HG02884 (cell line): ENCODE data around the gene UTP14C.
"Not testable (repeated sequence)": the region's sequence is repeated elsewhere in the genome, so short reads cannot be mapped to it uniquely, and the experiment has no call there.

Experiments used
- ATAC-seq: cut with Tn5 transposase; IDR thresholded peaks from one replicate; pipeline ENCODE4 v1.9.1; 2021; ENCODE audit warnings: mild to moderate bottlenecking, moderate library complexity; ENCODE audit not compliant: unreplicated experiment

UTP14C gene

GRCh38 chr13:52034616-52035226 lies 10.2 kb downstream of the UTP14C start:
- no peak for ATAC-seq

DNA sequence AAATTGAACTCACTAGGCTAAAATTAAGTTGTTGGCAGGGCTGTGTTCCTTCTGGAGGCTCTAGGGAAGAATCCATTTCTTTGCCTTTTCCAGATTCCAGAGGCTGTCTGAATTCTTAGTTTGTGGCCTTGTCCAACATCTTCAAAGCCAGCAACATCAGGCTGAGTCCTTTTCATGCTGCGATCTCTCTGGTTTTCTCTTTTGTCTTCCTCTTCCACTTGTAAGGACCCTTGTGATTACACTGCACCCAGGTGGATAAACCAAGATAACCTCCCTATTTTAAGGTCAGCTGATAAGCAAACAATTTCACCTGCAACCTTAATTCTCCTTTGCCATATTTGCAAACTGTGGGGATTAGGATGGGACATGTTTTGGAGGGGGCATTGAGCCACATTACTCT lies 11.5 kb downstream of the UTP14C start:
- no peak for ATAC-seq

- no peak for ATAC-seq
These were observed 19.2 kb downstream of the UTP14C start for GRCh38 chr13:52043675-52044074.

DNA sequence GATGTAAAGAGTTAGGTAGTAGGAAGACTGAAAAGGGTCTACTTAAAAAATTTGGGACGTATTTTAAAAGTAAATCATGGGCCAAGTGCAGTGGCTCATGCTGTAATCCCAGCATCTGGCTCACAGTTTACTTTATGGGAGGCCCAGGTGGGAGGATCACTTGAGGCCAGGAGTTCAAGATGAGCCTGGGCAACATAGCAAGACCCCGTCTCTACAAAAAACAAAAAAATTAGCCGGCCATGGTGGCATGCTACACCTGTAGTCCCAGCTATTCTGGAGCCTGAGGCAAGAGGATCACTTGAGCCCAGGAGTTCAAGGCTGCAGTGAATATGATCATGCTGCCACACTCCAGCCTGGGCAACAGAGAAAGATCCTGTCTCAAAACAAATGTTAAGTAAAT lies 23.0 kb downstream of the UTP14C start:
- no peak for ATAC-seq

GRCh38 chr13:52048516-52048915 lies 24.0 kb downstream of the UTP14C start:
- no peak for ATAC-seq

- ATAC-seq: no peak
These were observed 26.9 kb downstream of the UTP14C start for GRCh38 chr13:52051400-52051799.

- no peak for ATAC-seq
These were observed 29.0 kb downstream of the UTP14C start for GRCh38 chr13:52053460-52053859.

- ATAC-seq: not testable (repeated sequence)
These were observed 36.6 kb downstream of the UTP14C start for GRCh38 chr13:52061064-52061463.

DNA sequence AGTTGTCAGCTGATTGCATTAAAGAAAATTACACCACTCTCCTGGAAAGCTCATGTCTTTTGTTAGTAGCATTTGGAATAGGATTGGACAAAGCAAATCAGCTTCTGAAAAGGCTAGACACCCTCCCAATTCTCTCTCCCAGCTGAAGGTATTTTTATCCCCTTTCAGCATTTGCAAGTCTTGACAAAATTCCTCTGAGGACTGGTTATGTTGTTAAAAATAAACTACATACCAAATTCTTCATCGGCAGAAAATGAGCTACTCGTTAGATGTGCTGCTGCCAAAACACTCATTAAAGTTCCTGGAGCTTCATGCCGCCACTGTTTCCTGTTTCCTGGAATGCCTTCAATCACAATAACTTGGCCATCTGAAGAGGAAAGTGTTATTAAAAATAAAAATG lies 37.1 kb downstream of the UTP14C start:
- no peak for ATAC-seq

DNA sequence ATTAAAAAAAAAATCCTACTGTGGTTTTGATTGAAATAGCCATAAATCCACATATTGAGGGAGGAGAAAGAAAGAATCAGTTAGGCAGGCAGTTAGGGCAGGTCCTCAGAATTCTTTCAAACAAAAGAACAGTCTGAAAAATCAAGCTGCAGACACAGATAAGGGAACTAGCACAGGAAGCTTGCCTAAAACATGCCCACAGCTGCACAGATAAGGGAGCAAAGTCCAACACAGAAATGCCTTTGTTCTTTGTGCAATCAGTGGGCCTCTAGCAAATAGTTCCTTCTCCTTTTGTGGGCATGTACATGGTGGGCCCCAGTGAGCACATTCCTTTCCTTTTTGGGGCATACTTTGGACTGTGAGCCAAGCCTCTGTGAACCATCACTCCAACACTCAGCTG lies 42.7 kb downstream of the UTP14C start:
- no peak for ATAC-seq

GRCh38 chr13:52070929-52071523 lies 46.5 kb downstream of the UTP14C start:
- ATAC-seq: no peak
